Activated B cell treated with CpG ODN at 0.5 μM for 24 hours (primary cell): Measurements from ENCODE around the gene UBE2E2. TPM values are rescaled to one million over a fixed set of nuclear protein-coding genes. Genes with fewer than 3 reads are reported as not detected.

ENCODE experiments used
- ATAC-seq: fragments of 200-7000 bp; cut with Tn5 transposase; one replicate; pipeline ENCODE4 v1.10.0; 2021; ENCODE audit warnings: low read depth, mild to moderate bottlenecking, moderate library complexity
- CTCF ChIA-PET: fragments of 350-600 bp; sonication (Branson Sonifier 250); formaldehyde crosslinking; loops from one replicate; lab custom pipeline; 2021; ENCODE audit warnings: antibody characterized with exemption; lab: Charles Lee
- POLR2A ChIA-PET: fragments of 350-600 bp; sonication (Branson Sonifier 250); formaldehyde crosslinking; loops from one replicate; lab custom pipeline; 2021; ENCODE audit warnings: antibody characterized with exemption; lab: Charles Lee
- DNase-seq: peaks from one replicate; pipeline ENCODE4 v3.0.0; 2022
- H3K27ac Mint-ChIP-seq: one replicate; pipeline ENCODE4 v1.8.0; 2020; ENCODE audit warnings: mixed read lengths
- H3K27me3 Mint-ChIP-seq: one replicate; pipeline ENCODE4 v1.8.0; 2021; ENCODE audit warnings: mixed read lengths
- H3K36me3 Mint-ChIP-seq: one replicate; pipeline ENCODE4 v1.8.0; 2021; ENCODE audit warnings: low read depth, mixed read lengths
- H3K4me1 Mint-ChIP-seq: one replicate; pipeline ENCODE4 v1.8.0; 2021; ENCODE audit warnings: mixed read lengths
- H3K4me3 Mint-ChIP-seq: one replicate; pipeline ENCODE4 v1.8.0; 2020; ENCODE audit warnings: mild to moderate bottlenecking, mixed read lengths
- H3K9me3 Mint-ChIP-seq: one replicate; pipeline ENCODE4 v1.8.0; 2020; ENCODE audit warnings: mixed read lengths
- CTCF ChIP-seq: fragments of 200-600 bp; IDR thresholded peaks from one replicate; pipeline ENCODE4 v1.8.0; 2022; ENCODE audit warnings: antibody characterized with exemption, mild to moderate bottlenecking
- intact Hi-C: fragments of 100-400 bp; cut with micrococcal nuclease; formaldehyde crosslinking; loops from one replicate; pipeline ENCODE4 v1.15.1; 2024
- total RNA-seq: library from RNA; stranded (reverse); gene quantifications from 2 replicates; pipeline ENCODE4 v1.2.3, GENCODE V29; 2022

Gene UBE2E2
- total RNA-seq, 1 donor from 2014 or later = 48.5 TPM

- intact Hi-C loops = no loop called here
- H3K9me3 Mint-ChIP-seq = peaks cover 4% of the 10 kb centered on the region
- no peak for ATAC-seq
- ChIA-PET POLR2A (no interaction called here), CTCF (no interaction called here)
- H3K27ac Mint-ChIP-seq = no peak overlapping the region
- H3K4me1 Mint-ChIP-seq = peaks cover 40% of the 10 kb centered on the region
- peaks cover 4% of the 10 kb centered on the region for H3K36me3 Mint-ChIP-seq
- DNase-seq = no peak
- TF ChIP-seq CTCF = no peak
- H3K4me3 Mint-ChIP-seq = no peak overlapping the region
- no peaks in the 10 kb centered on the region for H3K27me3 Mint-ChIP-seq
Measured at GRCh38 chr3:23303601-23304217, 100.6 kb downstream of the UBE2E2 start.

GRCh38 chr3:23304424-23304823 lies 101.3 kb downstream of the UBE2E2 start:
- H3K36me3 Mint-ChIP-seq = peaks cover 6% of the 10 kb centered on the region
- ATAC-seq (no peak), DNase-seq (no peak)
- H3K27ac Mint-ChIP-seq = no peak overlapping the region
- no peaks in the 10 kb centered on the region for H3K27me3 Mint-ChIP-seq
- TF ChIP-seq CTCF = no peak
- peaks cover 38% of the 10 kb centered on the region for H3K4me1 Mint-ChIP-seq
- ChIA-PET POLR2A (no interaction called here), CTCF (no interaction called here)
- no peak overlapping the region for H3K4me3 Mint-ChIP-seq
- intact Hi-C loops = no loop called here
- H3K9me3 Mint-ChIP-seq = no peaks in the 10 kb centered on the region

GRCh38 chr3:23308986-23309625 lies 106.0 kb downstream of the UBE2E2 start:
- ATAC-seq (no peak), DNase-seq (no peak)
- H3K36me3 Mint-ChIP-seq = peaks cover 22% of the 10 kb centered on the region
- POLR2A ChIA-PET = no interaction called here
- no peak overlapping the region for H3K4me3 Mint-ChIP-seq
- CTCF ChIA-PET = no interaction called here
- H3K9me3 Mint-ChIP-seq = no peaks in the 10 kb centered on the region
- peaks cover 32% of the 10 kb centered on the region for H3K4me1 Mint-ChIP-seq
- TF ChIP-seq CTCF = no peak
- H3K27me3 Mint-ChIP-seq = no peaks in the 10 kb centered on the region
- intact Hi-C loops = no loop called here
- no peak overlapping the region for H3K27ac Mint-ChIP-seq

- ATAC-seq (no peak), DNase-seq (no peak)
- intact Hi-C loops = no loop called here
- ChIA-PET POLR2A (interaction anchor here (0.6 to 0.7 kb wide), 2 partner anchors 10 to 171 kb away, joined by 3 to 4 read pairs; no protein-coding TSS in a partner anchor), CTCF (no interaction called here)
- no peak for TF ChIP-seq CTCF
- peaks cover 22% of the 10 kb centered on the region for H3K36me3 Mint-ChIP-seq
- peaks cover 5% of the 10 kb centered on the region for H3K9me3 Mint-ChIP-seq
- H3K4me1 Mint-ChIP-seq = peaks cover 21% of the 10 kb centered on the region
- no peak overlapping the region for H3K4me3 Mint-ChIP-seq
- H3K27me3 Mint-ChIP-seq = no peaks in the 10 kb centered on the region
- H3K27ac Mint-ChIP-seq = no peak overlapping the region
Measured at GRCh38 chr3:23312866-23313265, 109.7 kb downstream of the UBE2E2 start.

- no peak overlapping the region for H3K27ac Mint-ChIP-seq
- TF ChIP-seq CTCF = no peak
Measured at GRCh38 chr3:23314981-23315762, 112.0 kb downstream of the UBE2E2 start.

More at GRCh38 chr3:23314981-23315762, 112.0 kb downstream of the UBE2E2 start:
- Mint-ChIP-seq H3K9me3 (peaks cover 5% of the 10 kb centered on the region), H3K4me1 (peaks cover 32% of the 10 kb centered on the region), H3K36me3 (peaks cover 11% of the 10 kb centered on the region), H3K4me3 (no peak overlapping the region), H3K27me3 (no peaks in the 10 kb centered on the region)
- POLR2A ChIA-PET = no interaction called here
- DNase-seq = no peak
- ATAC-seq = no peak
- CTCF ChIA-PET = no interaction called here
- intact Hi-C loops = no loop called here
